Fibroblast of mammary gland (primary cell): ENCODE data around the gene HEXIM1.

ENCODE experiments used
- DNase-seq: peaks from one replicate; pipeline ENCODE4 v3.0.0-alpha.2; 2010; ENCODE audit warnings: low read depth
- H3K4me3 ChIP-seq: 2 replicates; pipeline ENCODE4 v1.5.1; 2011; ENCODE audit warnings: low read depth, mild to moderate bottlenecking, low read length, moderate library complexity; ENCODE audit not compliant: control insufficient read depth
- CTCF ChIP-seq: conservative IDR thresholded peaks from 2 replicates; pipeline ENCODE4 v1.5.1; 2011; ENCODE audit warnings: low read depth, low read length, inconsistent platforms; ENCODE audit not compliant: control insufficient read depth, insufficient read depth

Gene HEXIM1

GRCh38 chr17:45130681-45131615 lies 17.3 kb upstream of the HEXIM1 start:
- no peak for TF ChIP-seq CTCF
- DNase-seq = no peak
- peak overlapping the region; percentile 70 for H3K4me3 ChIP-seq

DNA sequence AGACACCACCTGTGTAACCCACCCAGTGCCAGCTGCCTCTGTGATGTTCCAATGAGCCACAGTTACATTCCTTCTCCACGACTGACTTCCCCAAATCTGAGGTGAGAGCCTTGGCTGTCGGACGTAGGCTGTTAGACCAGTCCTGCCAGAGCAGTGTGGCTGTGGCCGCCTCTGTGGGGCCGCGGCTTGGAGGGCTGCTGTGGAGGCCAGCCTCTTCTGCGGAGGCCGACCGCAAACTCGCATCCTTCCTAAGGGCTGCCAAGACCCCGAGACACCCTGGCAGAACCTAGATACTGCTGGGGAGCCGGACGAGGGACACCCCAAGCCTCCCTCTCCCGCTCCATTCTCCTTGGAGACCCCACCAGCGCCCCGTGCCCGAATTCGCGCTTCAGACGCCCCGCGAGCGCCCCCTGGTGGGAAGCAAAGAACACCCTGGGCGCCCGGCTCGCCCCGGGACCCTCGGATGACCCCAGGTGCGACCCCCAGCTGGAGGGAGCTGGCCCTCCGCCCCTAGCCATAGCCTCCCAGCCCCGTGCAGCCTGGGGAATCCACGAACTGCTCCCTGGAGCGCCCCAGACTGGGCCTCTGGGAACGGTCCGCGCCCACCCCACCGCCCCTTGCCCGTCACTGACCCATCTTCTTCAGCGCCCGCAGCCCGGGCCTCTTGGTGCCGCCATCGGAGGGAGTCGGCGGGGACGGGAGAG lies 16.5 kb upstream of the HEXIM1 start:
- no peak for DNase-seq
- peak; percentile 53 for TF ChIP-seq CTCF
- peak overlapping the region; percentile 70 for H3K4me3 ChIP-seq

GRCh38 chr17:45132320-45132571 lies 16.0 kb upstream of the HEXIM1 start, which contains the start of gene PLCD3:
Gene PLCD3, minus strand, starts transcription at chr17:45132515. Its CDS starts 105 bp downstream, at chr17:45132410.
- no peak for TF ChIP-seq CTCF
- peak within 1 kb of the TSS; percentile 70 for H3K4me3 ChIP-seq
- DNase-seq = no peak

DNA sequence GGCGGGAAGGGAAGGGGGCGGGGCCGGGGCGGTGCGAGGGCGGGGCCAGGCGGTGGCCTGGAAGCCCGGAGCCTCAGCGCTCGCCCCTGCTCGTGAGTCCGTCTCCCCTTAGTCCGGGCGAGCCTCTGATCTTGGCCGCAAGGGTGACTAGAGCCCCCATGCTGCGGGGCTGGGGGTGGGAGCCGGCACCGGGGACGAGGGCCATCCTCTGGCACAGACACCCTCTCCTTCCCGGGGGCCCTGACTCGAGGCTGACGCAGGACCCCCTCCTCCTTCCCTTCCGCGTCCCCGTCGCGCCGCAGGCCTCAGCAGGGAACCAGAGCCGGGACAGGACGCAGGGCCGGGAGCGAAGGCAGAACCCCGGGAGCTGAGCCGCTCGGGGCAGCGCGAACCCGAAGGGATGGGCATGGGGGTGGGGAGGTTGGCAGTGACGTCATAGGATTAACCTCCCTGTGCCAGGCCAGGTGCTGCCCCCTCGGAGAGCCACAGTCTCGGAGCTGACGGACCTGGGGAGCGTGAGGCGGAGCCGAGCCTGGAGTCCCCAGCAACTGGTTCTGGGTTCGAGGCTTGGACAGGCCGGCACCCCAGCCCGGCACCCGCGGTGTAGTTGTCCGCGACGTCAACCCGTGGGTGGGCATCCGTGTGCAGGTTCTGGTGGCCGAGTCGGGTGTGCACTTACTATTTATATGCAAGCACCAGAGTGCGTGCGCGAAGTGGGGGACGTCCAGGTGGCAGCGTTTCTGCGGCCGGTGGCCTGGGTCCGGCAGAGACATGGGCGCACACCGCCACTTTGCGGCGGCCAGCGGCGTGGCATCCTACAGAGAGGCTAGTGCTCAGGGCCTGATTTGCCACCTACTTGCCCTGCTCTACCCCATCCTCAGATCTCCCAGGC lies 15.5 kb upstream of the HEXIM1 start:
- H3K4me3 ChIP-seq = peak overlapping the region; percentile 70
- peak; percentile 76 for TF ChIP-seq CTCF
- DNase-seq = peak; percentile 68

DNA sequence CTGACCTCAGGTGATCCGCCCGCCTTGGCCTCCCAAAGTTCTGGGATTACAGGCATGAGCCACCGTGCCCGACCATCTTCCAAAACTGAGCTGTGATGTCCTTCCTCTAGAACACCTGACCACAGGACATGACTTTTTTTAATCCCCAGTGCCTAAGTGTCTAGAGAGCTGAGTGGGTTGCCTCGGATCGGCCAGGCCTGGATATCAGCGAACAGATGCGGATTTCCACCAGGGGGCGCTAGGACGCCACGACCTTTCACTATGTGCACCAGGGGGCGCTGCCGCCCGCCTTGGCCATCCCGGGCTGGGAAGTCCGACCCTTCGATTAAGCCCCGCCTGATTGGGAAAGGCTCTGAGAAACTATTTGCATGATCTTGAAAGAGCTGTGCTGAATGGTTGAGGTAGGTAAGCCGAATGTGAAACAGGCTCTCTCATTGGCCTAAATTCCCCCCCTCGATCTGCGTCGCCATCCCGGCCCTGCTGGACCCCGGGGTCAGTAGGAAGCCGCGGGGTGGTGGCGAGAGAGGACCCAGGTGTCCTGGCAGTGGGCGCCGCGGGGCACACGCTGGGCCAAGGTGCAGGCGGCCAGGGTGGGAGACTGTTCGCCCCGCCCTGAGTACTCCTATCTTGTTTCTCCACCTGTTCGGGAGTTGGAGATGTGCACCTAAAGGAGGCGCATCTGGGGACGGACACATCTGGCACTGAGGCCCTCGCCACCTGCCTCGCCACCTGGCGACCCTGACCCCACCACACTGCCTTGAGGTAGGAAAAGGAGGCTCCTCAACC lies 12.9 kb upstream of the HEXIM1 start, which contains the start of gene ACBD4:
ACBD4 (plus strand) TSS at position 496 of the 786 bp plus-strand sequence. CDS start 458 bp downstream, outside the sequence.
- peak within 1 kb of the TSS; percentile 72 for H3K4me3 ChIP-seq
- TF ChIP-seq CTCF = peak; percentile 100
- peak; percentile 98 for DNase-seq
